ENCODE results near the gene CYP39A1.

The CYP39A1 gene

GRCh38 chr6:46652603-46653438 lies at the start of gene CYP39A1, which contains the start of gene SLC25A27:
Gene CYP39A1, minus strand, starts transcription at chr6:46652818. Its CDS starts 236 bp downstream, at chr6:46652582.
Gene SLC25A27, plus strand, starts transcription at chr6:46652975. Its CDS starts 218 bp downstream, at chr6:46653193.
- DNase-seq, result peak; percentile 85

GRCh38 chr6:46699970-46700369 lies 47.4 kb upstream of the CYP39A1 start:
- DNase-seq, result no peak

- no peak for DNase-seq
These were observed 38.4 kb upstream of the CYP39A1 start for GRCh38 chr6:46690911-46691451.

GRCh38 chr6:46690141-46690755 lies 37.6 kb upstream of the CYP39A1 start:
- no peak for DNase-seq

GRCh38 chr6:46689657-46690056 lies 37.0 kb upstream of the CYP39A1 start:
- DNase-seq, result no peak

- no peak for DNase-seq
These were observed 36.3 kb upstream of the CYP39A1 start for GRCh38 chr6:46688966-46689335.

GRCh38 chr6:46688117-46688965 lies 35.7 kb upstream of the CYP39A1 start:
- no peak for DNase-seq

GRCh38 chr6:46687619-46688097 lies 35.0 kb upstream of the CYP39A1 start, which contains the start of gene TDRD6:
Gene TDRD6, plus strand, starts transcription at chr6:46687885. Its CDS starts 244 bp downstream, at chr6:46688129.
- no peak for DNase-seq

- DNase-seq, result no peak
These were observed 32.2 kb upstream of the CYP39A1 start for GRCh38 chr6:46684771-46685170.

- no peak for DNase-seq
These were observed 24.7 kb upstream of the CYP39A1 start for GRCh38 chr6:46677314-46677654.

GRCh38 chr6:46676604-46677313 lies 24.1 kb upstream of the CYP39A1 start:
- DNase-seq, result no peak

- DNase-seq, result no peak
These were observed 21.8 kb upstream of the CYP39A1 start for GRCh38 chr6:46674410-46674809.

- DNase-seq, result no peak
These were observed 14.8 kb upstream of the CYP39A1 start for GRCh38 chr6:46667377-46667776.

- no peak for DNase-seq
These were observed 8.9 kb upstream of the CYP39A1 start for GRCh38 chr6:46661483-46661882.

- DNase-seq, result no peak
These were observed 5.0 kb upstream of the CYP39A1 start for GRCh38 chr6:46657642-46658041.

- no peak for DNase-seq
These were observed 3.2 kb upstream of the CYP39A1 start for GRCh38 chr6:46655803-46656202.

- no peak for DNase-seq
These were observed 999 bp upstream of the CYP39A1 start for GRCh38 chr6:46653439-46654195.

GRCh38 chr6:46652232-46652602 lies 401 bp downstream of the CYP39A1 start:
- DNase-seq, result no peak

- no peak for DNase-seq
These were observed 802 bp downstream of the CYP39A1 start for GRCh38 chr6:46651816-46652215.

- no peak for DNase-seq
These were observed 1.6 kb downstream of the CYP39A1 start for GRCh38 chr6:46651006-46651405.

- no peak for DNase-seq
These were observed 3.6 kb downstream of the CYP39A1 start for GRCh38 chr6:46648869-46649492.

Data from stimulated activated CD4-positive, alpha-beta T cell treated with anti-CD3 and anti-CD28 coated beads, Interleukin-4, amount 100 ng/mL, for 1 hour (primary cell).